Hematopoietic multipotent progenitor cell treated with erythropoietin and hydrocortisone succinate and interleukin-3 and kit ligand, for 8 days (in vitro differentiated cells): ENCODE results near the gene NYAP1.
A peak's percentile ranks its signal among the peaks of the same experiment; 100 is the strongest.

ENCODE experiments used
- DNase-seq: peaks from one replicate; pipeline ENCODE4 v3.0.0-alpha.2; 2015

NYAP1 gene

DNA sequence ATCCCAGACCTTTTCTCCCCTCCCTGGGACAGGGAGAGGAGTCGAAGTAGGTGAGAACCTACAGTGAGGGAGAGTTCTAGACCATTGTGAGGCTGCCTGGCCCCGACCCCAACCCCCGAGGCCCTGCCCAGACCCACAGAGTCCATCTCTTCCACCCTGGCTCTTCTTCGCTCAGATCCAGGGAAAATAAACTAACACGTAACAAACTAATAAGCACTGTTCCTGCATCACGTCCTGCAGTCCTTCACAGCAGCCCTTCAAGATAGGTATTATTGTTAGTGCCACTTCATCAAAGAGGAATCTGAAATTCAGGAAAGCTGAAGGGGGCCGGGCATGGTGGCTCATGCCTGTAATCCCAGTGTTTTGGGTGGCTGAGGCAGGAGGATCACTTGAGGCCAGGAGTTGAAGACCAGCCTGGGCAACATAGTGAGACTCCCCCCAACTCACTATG is 19.5 kb upstream of the NYAP1 start, which contains the start of gene SPACDR:
SPACDR (minus strand) TSS at position 51 of the 451 bp plus-strand sequence. CDS start 235 bp downstream, outside the sequence.
- DNase-seq = no peak

DNA sequence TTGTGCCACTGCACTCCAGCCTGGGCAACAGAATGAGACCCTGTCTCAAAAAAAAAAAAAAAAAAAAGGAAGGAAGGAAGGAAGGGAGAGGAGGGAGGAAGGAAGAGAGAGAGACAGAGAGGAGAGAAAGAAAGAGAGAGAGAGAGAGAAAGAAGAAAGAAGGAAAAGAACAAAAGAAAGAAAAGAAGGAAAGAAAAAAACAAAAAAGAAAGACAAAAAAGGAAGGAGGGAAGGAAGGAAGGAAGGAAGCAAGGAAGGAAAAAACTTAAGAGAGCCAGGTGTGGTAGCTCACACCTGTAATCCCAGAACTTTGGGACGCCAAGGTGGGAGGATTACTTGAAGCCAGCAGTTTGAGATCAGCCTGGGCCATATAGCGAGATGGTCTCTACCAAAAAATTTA is 18.9 kb upstream of the NYAP1 start:
- DNase-seq = no peak

DNA sequence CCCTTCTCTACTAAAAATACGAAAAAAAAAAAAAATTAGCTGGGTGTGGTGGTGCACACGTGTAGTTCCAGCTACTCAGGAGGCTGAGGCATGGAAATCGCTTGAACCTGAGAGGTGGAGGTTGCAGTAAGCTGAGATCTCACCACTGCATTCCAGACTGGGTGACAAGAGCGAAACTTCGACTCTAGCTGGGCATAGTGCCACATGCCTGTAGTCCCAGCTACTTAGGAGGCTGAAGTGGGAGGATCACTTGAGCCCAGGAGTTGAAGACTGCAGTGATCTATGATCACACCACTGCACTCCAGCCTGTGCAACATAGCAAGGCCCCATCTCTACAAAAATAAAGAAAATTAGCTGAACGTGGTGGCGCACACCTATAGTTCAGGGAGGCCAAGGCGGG is 18.4 kb upstream of the NYAP1 start:
- no peak for DNase-seq

DNA sequence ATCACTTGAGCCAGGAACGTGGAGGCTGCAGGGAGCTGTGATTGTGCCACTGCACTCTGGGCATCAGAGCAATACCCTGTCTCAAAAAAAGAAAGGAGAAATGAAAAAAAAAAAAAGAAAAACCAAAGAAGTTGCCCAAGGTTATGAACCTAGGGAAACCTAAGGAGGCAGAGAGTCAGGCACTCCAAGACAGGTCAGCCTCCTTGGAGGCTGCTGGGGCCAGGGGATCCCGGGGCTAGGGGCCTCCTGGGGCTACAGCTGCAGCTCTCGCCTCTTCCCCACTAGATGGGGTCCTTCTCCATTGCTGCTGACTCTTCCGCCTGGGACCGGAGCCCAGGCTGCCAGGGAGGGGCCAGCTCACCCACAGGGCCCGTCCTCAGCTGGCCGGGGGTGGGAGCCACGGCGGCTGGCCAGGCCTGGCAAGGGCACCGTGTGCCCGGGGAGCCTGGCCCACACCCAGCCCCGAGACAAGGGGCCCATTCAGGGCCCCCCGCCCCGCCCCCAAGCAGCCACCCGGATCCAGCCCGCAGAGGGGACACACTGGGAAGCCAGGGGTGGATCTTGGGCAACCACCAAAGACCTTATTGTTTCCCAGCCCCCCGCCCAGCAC is 17.9 kb upstream of the NYAP1 start:
- DNase-seq = peak; percentile 76

- no peak for DNase-seq
These were observed 16.8 kb upstream of the NYAP1 start for GRCh38 chr7:100466653-100467605.

GRCh38 chr7:100467638-100468373 is 15.9 kb upstream of the NYAP1 start:
- DNase-seq = no peak

GRCh38 chr7:100469227-100470044 is 14.3 kb upstream of the NYAP1 start:
- DNase-seq = peak; percentile 72

DNA sequence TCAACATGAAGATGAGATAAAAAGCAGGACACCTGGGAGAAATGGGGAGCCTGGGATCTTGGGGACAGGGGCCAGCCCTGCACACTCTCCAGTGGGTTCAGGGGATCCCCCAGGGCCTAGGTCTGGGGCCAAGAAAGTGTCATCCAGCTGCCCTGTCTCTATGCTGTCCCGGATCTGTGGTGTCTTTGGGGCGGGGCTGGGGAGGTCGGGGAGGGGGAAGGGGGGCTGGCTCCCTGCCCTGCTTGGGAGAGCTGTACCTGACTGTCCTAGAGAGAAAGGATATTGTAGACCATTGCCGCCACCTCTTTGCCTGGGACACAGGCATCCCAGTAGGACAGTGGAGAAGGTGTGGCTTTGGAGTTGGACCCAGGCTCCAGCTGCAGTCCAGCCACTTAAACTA is 12.7 kb upstream of the NYAP1 start:
- DNase-seq = no peak

DNA sequence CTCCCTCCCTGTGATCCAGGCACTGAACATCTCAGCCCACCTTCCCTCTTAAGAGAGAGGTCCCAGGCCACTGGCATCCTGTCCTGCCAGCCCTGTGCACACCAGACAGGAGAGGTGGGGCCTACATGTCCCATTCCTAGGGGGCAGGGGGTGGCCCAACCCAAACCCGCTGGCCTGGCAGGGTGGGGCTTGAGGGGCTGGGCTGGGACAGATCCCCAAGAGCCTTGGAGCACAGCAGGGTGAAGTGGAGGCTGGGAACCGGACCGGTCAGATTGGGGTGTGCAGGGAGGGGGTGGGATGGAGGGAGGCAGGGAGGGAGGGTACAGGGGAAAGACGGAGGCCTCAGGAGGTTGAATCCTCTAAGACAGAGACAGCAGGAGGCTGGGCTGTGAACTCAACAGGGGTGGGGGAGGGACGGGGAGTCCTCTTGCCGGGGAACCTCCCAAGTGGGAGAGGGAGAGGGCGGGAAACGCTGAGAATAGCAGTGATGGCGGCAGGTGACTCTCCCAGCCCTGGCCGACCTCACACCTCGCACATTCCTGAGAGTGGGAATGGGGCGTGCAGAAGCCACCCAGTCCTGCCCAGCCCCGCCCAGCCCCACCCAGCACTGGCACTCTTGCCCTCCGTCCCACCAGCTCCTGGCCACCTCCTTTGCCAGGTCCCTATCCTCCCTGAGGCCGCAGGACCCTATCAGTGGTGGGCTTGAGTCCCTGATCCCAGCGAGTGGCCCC is 11.4 kb upstream of the NYAP1 start:
- no peak for DNase-seq

GRCh38 chr7:100472854-100473499 is 10.8 kb upstream of the NYAP1 start:
- peak; percentile 71 for DNase-seq

GRCh38 chr7:100475549-100475948 is 8.2 kb upstream of the NYAP1 start:
- peak; percentile 80 for DNase-seq

DNA sequence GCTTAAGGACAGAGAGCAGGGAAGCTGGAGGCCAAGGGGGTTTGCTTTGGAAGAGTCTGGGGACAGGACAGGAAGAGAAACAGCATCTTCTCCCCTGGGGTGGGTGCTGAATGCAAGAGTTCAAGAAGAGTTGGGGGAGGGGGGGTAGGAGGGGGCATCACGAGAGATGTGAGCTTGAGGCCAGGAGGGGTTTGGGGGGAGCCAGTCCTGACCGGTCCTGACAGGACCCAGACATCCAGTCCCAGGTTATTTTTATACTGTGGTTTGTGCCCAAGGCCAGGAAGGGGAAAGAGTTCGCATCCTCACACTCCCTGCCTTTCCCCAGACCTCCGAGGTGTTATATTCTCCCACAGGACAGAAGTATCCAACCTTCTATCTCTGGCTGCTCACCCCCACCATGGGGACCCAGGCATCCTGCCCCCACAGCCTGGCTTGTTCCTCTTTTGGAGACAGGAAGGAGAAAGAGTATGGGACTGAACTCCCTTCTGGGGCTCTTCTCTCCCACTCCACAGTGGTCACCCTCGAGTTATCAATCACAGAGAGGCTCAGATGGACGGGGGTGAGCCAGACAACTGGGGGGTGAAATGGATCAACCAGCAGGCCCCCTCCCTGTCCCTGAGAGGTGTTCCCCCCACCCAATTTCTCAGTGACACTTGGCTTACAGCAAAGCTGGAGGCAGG is 7.5 kb upstream of the NYAP1 start:
- no peak for DNase-seq

- peak; percentile 48 for DNase-seq
These were observed 6.5 kb upstream of the NYAP1 start for GRCh38 chr7:100476903-100477870.

DNA sequence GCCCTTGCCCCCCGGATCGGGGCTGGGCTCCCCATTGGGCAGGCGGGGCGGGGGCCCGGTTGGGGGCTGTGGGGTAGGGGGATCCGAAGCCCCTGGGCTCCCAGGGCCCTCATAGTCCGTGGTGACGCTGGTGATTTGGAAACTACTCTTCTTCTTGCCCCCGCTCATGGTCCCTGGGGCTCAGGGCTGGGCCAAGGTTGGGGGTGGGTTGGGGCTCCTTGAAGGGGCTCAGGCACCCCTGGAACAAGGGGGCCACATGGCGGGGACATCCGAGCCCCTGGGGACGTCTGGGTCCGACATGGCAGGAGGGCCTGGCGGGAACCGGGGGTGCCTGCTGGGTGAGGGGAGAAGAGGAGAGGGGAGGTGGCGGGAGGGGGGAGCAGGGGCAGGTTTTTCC is 5.9 kb upstream of the NYAP1 start:
- no peak for DNase-seq

GRCh38 chr7:100478958-100479660 is 4.6 kb upstream of the NYAP1 start, which contains the start of gene TSC22D4:
TSC22D4 (minus strand) TSS chr7:100479214; CDS start chr7:100478038, 1,176 bp downstream.
- DNase-seq = peak; percentile 97

GRCh38 chr7:100481466-100481865 is 2.3 kb upstream of the NYAP1 start:
- no peak for DNase-seq

DNA sequence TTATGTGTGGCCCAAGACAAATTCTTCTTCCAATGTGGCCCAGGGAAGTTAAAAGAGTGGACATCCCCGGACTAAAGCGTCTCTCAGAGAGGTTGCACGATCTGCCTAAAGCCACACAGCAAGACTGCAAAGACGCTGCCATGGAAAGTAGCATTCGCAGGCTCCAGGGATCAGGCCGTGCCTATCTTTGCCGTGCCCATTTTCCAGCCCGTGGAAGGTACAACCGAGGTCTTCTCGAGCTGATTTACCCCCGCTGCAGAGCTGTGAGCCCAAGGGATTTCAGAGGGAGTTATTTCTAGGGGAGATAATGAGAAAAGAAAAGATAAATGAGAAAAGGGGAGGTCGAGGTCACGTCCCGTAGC is 1.0 kb upstream of the NYAP1 start:
- DNase-seq = no peak

GRCh38 chr7:100483090-100483721 is 521 bp upstream of the NYAP1 start:
- DNase-seq = peak; percentile 77
